Caco-2 (cell line): ENCODE results near the gene C9. TPM values are rescaled to one million over a fixed set of nuclear protein-coding genes. Genes with fewer than 3 reads are reported as not detected.
"Not testable (repeated sequence)": the region's sequence is repeated elsewhere in the genome, so short reads cannot be mapped to it uniquely, and the experiment has no call there.

Source experiments
- BruUV-seq: library from RNA; stranded (reverse); fragments of 400-500 nt; replicated peaks from 2 replicates; lab custom pipeline; 2021; lab: Mats Ljungman, UMichigan
- CTCF ChIA-PET: fragments of 300-600 bp; sonication (Branson Sonifier 250); formaldehyde crosslinking; loops from one replicate; lab custom pipeline; 2022; ENCODE audit warnings: antibody characterized with exemption; lab: Charles Lee
- POLR2A ChIA-PET: fragments of 300-600 bp; sonication (Branson Sonifier 250); formaldehyde crosslinking; loops from one replicate; lab custom pipeline; 2022; ENCODE audit warnings: antibody characterized with exemption; lab: Charles Lee
- DNase-seq, 2 experiments: peaks; one replicate each; pipeline versions ENCODE4 v3.0.0 to v3.0.0-alpha.2; 2020 to 2022
- H3K27me3 ChIP-seq: replicated peaks from 2 replicates; pipeline ENCODE4 v1.6.0; 2011; ENCODE audit warnings: low read length; ENCODE audit not compliant: control insufficient read depth, insufficient read depth
- H3K36me3 ChIP-seq: 2 replicates; pipeline ENCODE4 v1.5.1; 2011; ENCODE audit warnings: low read length; ENCODE audit not compliant: control insufficient read depth, insufficient read depth
- H3K4me1 ChIP-seq: fragments of 250-450 bp; sonication (Bioruptor Pico); 2 replicates; pipeline ENCODE4 v1.5.1; 2020; ENCODE audit warnings: mild to moderate bottlenecking
- H3K4me3 ChIP-seq: 2 replicates; pipeline ENCODE4 v1.5.1; 2011; ENCODE audit warnings: low read depth, mild to moderate bottlenecking, control low read depth, low read length
- H3K9me3 ChIP-seq: fragments of 250-450 bp; sonication (Bioruptor Pico); 2 replicates; pipeline ENCODE4 v1.5.1; 2020; ENCODE audit warnings: mild to moderate bottlenecking, moderate library complexity
- H3K27ac Mint-ChIP-seq: one replicate; pipeline ENCODE4 v1.8.0; 2022; ENCODE audit warnings: mixed read lengths; ENCODE audit not compliant: unreplicated experiment
- H3K27me3 Mint-ChIP-seq: one replicate; pipeline ENCODE4 v1.8.0; 2022; ENCODE audit warnings: mixed read lengths; ENCODE audit not compliant: insufficient read depth, unreplicated experiment
- H3K36me3 Mint-ChIP-seq: one replicate; pipeline ENCODE4 v1.8.0; 2022; ENCODE audit warnings: mild to moderate bottlenecking, mixed read lengths; ENCODE audit not compliant: insufficient read depth, unreplicated experiment
- H3K4me1 Mint-ChIP-seq: one replicate; pipeline ENCODE4 v1.8.0; 2022; ENCODE audit warnings: low read depth, mixed read lengths; ENCODE audit not compliant: unreplicated experiment
- H3K4me3 Mint-ChIP-seq: one replicate; pipeline ENCODE4 v1.8.0; 2022; ENCODE audit warnings: mild to moderate bottlenecking, moderate library complexity, mixed read lengths; ENCODE audit not compliant: unreplicated experiment
- H3K9me3 Mint-ChIP-seq: one replicate; pipeline ENCODE4 v1.8.0; 2022; ENCODE audit warnings: mixed read lengths; ENCODE audit not compliant: unreplicated experiment
- CTCF ChIP-seq, 2 experiments: fragments of 200-600 bp in 1 of 2; IDR thresholded peaks; 1 replicate in 1 of 2; 2 replicates in 1 of 2; pipeline versions ENCODE4 v1.5.1 to v1.8.0; 2011 to 2022; ENCODE audit warnings: antibody characterized with exemption in 1 of 2, control low read depth in 1 of 2, inconsistent platforms in 1 of 2, low read depth in 1 of 2, low read length in 1 of 2, mild to moderate bottlenecking in 1 of 2, moderate library complexity in 1 of 2; ENCODE audit not compliant: insufficient read depth in 1 of 2, severe bottlenecking in 1 of 2, unreplicated experiment in 1 of 2
- intact Hi-C: fragments of 100-400 bp; cut with micrococcal nuclease; formaldehyde crosslinking; loops from one replicate; pipeline ENCODE4 v1.10.0; 2022; ENCODE audit not compliant: unreplicated experiment
- total RNA-seq: library from RNA; stranded (reverse); gene quantifications from 2 replicates; pipeline ENCODE4 v1.2.3, GENCODE V29; 2022

C9 gene
- total RNA-seq, 1 experiment from 2014 or later = 0.41 TPM

- Histone ChIP-seq H3K4me3 (no peak overlapping the region), H3K36me3 (no peaks in the 10 kb centered on the region), H3K9me3 (no peaks in the 10 kb centered on the region), H3K27me3 (no peaks in the 10 kb centered on the region), H3K4me1 (peaks cover 5% of the 10 kb centered on the region; the same call in 1 of the 2 replicates)
- BruUV-seq = no TSS peak
- TF ChIP-seq CTCF (IDR thresholded peaks at IDR 0.05; ENCODE audit: insufficient read depth in 1 of 2, low read depth in 1 of 2, low read length in 1 of 2, severe bottlenecking in 1 of 2, unreplicated experiment in 1 of 2) = no peak
- H3K4me1 Mint-ChIP-seq = peaks cover 14% of the 10 kb centered on the region
- H3K27me3 Mint-ChIP-seq = no peaks in the 10 kb centered on the region
- H3K9me3 Mint-ChIP-seq = no peaks in the 10 kb centered on the region
- ChIA-PET POLR2A (no interaction called here), CTCF (no interaction called here)
- intact Hi-C loops = no loop called here
- H3K27ac Mint-ChIP-seq = no peak overlapping the region
- DNase-seq = no peak
- H3K36me3 Mint-ChIP-seq = no peaks in the 10 kb centered on the region
- no peak overlapping the region for H3K4me3 Mint-ChIP-seq
These were observed 22.4 kb downstream of the C9 start for GRCh38 chr5:39341896-39342295.

GRCh38 chr5:39340506-39340905 is 23.8 kb downstream of the C9 start:
- Histone ChIP-seq H3K9me3 (no peaks in the 10 kb centered on the region), H3K4me3 (no peak overlapping the region), H3K36me3 (no peaks in the 10 kb centered on the region), H3K4me1 (peaks cover 5% of the 10 kb centered on the region; the same call in 1 of the 2 replicates), H3K27me3 (no peaks in the 10 kb centered on the region)
- H3K4me3 Mint-ChIP-seq = no peak overlapping the region
- H3K4me1 Mint-ChIP-seq = peaks cover 14% of the 10 kb centered on the region
- no peak overlapping the region for H3K27ac Mint-ChIP-seq
- CTCF ChIA-PET = no interaction called here
- no peaks in the 10 kb centered on the region for H3K36me3 Mint-ChIP-seq
- POLR2A ChIA-PET = no interaction called here
- no TSS peak for BruUV-seq
- TF ChIP-seq CTCF (IDR thresholded peaks at IDR 0.05; ENCODE audit: insufficient read depth in 1 of 2, low read depth in 1 of 2, low read length in 1 of 2, severe bottlenecking in 1 of 2, unreplicated experiment in 1 of 2) = no peak
- DNase-seq = no peak
- intact Hi-C loops = no loop called here
- no peaks in the 10 kb centered on the region for H3K27me3 Mint-ChIP-seq
- no peaks in the 10 kb centered on the region for H3K9me3 Mint-ChIP-seq

GRCh38 chr5:39337252-39337915 is 26.9 kb downstream of the C9 start:
- H3K27ac Mint-ChIP-seq = no peak overlapping the region
- POLR2A ChIA-PET = no interaction called here
- H3K4me3 Mint-ChIP-seq = no peak overlapping the region
- CTCF ChIA-PET = no interaction called here
- TF ChIP-seq CTCF (IDR thresholded peaks at IDR 0.05; ENCODE audit: insufficient read depth in 1 of 2, low read depth in 1 of 2, low read length in 1 of 2, severe bottlenecking in 1 of 2, unreplicated experiment in 1 of 2) = no peak
- H3K36me3 ChIP-seq = no peaks in the 10 kb centered on the region
- H3K27me3 ChIP-seq = no peaks in the 10 kb centered on the region
- no peaks in the 10 kb centered on the region for H3K27me3 Mint-ChIP-seq
- no peaks in the 10 kb centered on the region for H3K9me3 Mint-ChIP-seq
- peaks cover 8% of the 10 kb centered on the region for H3K4me1 Mint-ChIP-seq
- BruUV-seq = no TSS peak
- H3K9me3 ChIP-seq = no peaks in the 10 kb centered on the region
- intact Hi-C loops = no loop called here
- H3K36me3 Mint-ChIP-seq = no peaks in the 10 kb centered on the region
- DNase-seq = no peak
- no peak overlapping the region for H3K4me3 ChIP-seq
- peaks cover 3% of the 10 kb centered on the region; the same call in 1 of the 2 replicates for H3K4me1 ChIP-seq

GRCh38 chr5:39334296-39334695 is 30.0 kb downstream of the C9 start:
- POLR2A ChIA-PET, BruUV-seq, H3K4me1 ChIP-seq, H3K4me3 Mint-ChIP-seq, H3K27ac Mint-ChIP-seq, H3K9me3 Mint-ChIP-seq, CTCF ChIA-PET, DNase-seq, H3K9me3 ChIP-seq, H3K4me3 ChIP-seq, H3K4me1 Mint-ChIP-seq, H3K36me3 Mint-ChIP-seq, H3K27me3 ChIP-seq, H3K36me3 ChIP-seq, intact Hi-C loops, H3K27me3 Mint-ChIP-seq: not testable (repeated sequence)
